NCI-H2196 (cell line): ENCODE data around the gene MGAT3.
A peak's percentile ranks its signal among the peaks of the same experiment; 100 is the strongest.
"Not testable (repeated sequence)": the region's sequence is repeated elsewhere in the genome, so short reads cannot be mapped to it uniquely, and the experiment has no call there.

Source experiments
- DNase-seq: peaks from one replicate; lab custom pipeline; 2025; ENCODE audit not compliant: unreplicated experiment; lab: John Stamatoyannopoulos, UW

MGAT3 gene

GRCh38 chr22:39508393-39508792 lies 51.6 kb downstream of the MGAT3 start:
- no peak for DNase-seq

DNA sequence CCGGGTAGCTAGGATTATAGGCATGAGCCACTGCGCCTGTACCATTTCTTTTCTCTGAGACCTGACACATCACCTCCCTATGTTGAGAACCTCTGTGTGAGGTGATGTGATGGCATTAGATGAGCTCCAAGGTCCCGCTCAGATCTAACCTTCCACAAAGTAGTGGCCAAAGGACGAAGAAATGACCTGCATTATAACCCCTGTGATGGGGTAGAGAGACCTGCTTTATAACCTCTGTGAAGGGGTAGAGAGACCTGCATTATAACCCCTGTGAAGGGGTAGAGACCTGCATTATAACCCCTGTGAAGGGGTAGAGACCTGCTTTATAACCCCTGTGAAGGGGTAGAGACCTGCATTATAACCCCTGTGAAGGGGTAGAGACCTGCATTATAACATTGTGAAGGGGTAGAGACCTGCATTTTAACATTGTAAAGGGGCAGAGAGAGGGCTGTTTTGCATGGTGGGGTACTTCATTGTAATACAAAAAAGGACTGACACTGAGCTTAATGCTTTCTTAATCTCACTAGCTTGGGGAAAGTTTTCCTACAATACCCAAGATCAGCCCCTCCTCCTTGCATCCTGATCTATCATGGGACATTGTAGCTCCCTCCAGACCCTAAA lies 53.8 kb downstream of the MGAT3 start:
- no peak for DNase-seq

GRCh38 chr22:39511226-39511625 lies 54.4 kb downstream of the MGAT3 start:
- DNase-seq = no peak

GRCh38 chr22:39512026-39512425 lies 55.2 kb downstream of the MGAT3 start:
- no peak for DNase-seq

DNA sequence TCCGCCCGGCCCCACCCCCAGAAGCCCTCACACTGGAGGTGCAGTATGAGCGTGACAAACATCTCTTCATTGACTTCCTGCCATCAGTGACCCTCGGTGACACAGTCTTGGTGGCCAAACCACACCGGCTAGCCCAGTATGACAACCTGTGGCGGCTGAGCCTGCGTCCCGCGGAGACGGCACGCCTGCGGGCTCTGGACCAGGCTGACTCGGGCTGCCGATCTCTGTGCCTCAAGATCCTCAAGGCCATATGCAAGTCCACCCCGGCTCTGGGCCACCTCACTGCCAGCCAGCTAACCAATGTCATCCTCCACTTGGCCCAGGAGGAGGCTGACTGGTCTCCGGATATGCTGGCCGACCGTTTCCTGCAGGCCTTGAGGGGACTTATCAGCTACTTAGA lies 57.0 kb downstream of the MGAT3 start:
- no peak for DNase-seq

- DNase-seq = peak; percentile 27
Observed at GRCh38 chr22:39514373-39514973, 57.7 kb downstream of the MGAT3 start.

DNA sequence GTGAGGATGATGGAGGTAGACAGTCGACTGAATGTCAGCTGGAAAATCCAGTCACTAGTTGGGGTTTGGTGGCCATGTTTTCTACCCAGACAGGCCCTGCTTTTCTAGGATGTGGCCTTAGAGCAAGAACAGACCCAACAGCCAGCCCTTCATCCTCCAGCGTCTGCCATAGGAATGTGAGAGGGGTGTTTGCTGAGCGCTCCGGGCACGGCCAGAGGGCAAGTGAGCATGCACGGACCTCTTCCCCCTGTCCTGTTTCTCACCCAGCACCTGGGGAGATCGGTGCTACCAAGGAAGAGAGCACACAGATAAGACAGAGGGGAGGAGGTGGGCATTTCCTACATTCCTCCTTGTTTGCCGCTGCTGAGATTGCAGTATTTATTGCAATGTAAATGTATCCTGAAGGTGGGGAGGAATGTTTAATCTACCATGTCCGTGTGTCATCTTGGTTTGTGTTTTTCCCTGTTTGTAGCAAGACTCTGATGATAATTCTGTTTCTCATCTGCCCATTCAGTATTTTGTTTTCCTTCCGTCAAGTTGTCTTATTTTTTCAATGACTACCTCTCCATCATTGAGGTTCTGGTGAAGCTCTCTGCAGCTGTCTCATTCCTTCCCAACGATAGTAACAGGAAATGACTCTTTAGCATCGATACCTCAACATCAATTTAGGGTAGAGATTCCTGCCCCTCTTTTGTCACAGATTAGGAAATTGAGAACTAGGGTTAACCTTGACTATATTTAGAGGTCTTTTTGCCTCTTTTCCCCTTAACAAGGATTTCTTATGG lies 58.6 kb downstream of the MGAT3 start:
- no peak for DNase-seq

DNA sequence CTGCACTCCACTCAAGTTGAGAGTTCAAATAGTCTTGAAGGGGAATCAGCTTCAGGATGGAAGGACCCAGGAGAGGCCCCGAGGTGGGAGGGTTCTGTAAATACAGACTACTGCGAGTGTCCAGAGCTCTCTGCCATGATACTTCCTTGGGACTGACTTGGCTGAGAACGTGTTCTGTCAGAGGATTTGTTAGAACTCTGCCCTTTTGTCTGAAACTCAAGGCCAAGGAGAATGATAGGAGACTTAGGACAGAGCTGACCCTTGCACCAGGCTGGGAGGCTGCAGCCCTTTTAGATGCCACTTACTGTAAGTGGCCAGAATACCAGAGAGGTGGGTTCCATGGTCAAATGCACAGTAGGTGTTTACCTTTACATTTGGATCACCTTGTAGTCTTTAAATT lies 60.7 kb downstream of the MGAT3 start:
- DNase-seq = no peak

DNA sequence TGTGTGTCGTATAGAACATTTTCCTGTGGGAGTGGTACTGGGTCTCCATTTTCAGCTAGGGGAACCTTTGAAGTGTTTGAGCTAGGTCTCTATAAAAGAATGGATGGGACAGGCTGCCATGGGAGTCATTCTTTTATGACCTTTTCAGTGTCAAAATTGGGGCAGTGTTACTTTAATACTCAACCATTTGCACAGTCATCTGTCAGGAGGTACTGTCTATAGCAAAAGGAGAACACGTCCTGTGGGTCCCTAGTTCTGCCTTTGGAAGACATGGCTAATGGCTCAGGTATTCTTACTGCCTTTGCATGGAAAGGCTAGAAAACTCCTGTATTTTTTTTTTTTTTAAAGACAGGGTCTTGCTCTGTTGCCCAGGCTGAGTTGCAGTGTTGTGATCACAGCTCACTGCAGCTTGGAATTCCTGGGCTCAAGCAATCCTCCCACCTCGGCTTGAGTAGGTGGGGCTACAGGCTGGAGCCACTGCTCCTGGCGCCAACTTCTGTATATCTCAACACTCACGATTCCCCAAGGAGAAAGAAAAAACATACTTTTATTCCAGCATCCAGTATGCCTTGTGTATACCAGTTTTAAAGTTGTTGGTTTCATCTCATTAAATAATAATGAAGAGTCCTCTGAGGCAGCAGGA lies 61.5 kb downstream of the MGAT3 start:
- DNase-seq = no peak

- peak; percentile 24 for DNase-seq
Observed at GRCh38 chr22:39518996-39519680, 62.3 kb downstream of the MGAT3 start.

GRCh38 chr22:39519681-39520225 lies 62.9 kb downstream of the MGAT3 start:
- DNase-seq = no peak

DNA sequence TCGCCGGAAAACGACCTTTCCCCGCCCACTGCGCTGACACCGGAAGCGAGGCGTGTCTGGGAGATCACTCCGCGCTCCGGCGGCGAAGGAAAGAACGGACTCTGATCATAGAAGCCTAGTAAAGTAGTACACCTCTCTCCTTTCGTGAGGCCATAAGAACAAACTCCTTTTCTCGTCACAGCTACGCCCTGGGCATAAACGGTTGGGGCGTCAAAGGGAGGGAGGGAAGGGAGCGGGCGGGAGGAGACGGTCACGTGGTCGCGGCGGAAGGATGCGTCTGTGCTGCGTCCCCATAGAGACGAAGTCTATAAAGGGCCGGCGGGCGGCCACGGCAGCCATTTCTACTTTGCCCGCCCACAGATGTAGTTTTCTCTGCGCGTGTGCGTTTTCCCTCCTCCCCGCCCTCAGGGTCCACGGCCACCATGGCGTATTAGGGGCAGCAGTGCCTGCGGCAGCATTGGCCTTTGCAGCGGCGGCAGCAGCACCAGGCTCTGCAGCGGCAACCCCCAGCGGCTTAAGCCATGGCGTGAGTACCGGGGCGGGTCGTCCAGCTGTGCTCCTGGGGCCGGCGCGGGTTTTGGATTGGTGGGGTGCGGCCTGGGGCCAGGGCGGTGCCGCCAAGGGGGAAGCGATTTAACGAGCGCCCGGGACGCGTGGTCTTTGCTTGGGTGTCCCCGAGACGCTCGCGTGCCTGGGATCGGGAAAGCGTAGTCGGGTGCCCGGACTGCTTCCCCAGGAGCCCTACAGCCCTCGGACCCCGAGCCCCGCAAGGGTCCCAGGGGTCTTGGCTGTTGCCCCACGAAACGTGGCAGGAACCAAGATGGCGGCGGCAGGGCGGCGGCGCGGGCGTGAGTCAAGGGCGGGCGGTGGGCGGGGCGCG lies 63.7 kb downstream of the MGAT3 start, which contains the start of gene ATF4:
ATF4 (plus strand) TSS at position 337 of the 880 bp plus-strand sequence. CDS start 884 bp downstream, outside the sequence.
- peak; percentile 89 for DNase-seq

- DNase-seq = not testable (repeated sequence)
Observed at GRCh38 chr22:39521106-39521885, 64.5 kb downstream of the MGAT3 start.

DNA sequence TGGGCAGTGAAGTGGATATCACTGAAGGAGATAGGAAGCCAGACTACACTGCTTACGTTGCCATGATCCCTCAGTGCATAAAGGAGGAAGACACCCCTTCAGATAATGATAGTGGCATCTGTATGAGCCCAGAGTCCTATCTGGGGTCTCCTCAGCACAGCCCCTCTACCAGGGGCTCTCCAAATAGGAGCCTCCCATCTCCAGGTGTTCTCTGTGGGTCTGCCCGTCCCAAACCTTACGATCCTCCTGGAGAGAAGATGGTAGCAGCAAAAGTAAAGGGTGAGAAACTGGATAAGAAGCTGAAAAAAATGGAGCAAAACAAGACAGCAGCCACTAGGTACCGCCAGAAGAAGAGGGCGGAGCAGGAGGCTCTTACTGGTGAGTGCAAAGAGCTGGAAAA lies 65.3 kb downstream of the MGAT3 start:
- DNase-seq = not testable (repeated sequence)

DNA sequence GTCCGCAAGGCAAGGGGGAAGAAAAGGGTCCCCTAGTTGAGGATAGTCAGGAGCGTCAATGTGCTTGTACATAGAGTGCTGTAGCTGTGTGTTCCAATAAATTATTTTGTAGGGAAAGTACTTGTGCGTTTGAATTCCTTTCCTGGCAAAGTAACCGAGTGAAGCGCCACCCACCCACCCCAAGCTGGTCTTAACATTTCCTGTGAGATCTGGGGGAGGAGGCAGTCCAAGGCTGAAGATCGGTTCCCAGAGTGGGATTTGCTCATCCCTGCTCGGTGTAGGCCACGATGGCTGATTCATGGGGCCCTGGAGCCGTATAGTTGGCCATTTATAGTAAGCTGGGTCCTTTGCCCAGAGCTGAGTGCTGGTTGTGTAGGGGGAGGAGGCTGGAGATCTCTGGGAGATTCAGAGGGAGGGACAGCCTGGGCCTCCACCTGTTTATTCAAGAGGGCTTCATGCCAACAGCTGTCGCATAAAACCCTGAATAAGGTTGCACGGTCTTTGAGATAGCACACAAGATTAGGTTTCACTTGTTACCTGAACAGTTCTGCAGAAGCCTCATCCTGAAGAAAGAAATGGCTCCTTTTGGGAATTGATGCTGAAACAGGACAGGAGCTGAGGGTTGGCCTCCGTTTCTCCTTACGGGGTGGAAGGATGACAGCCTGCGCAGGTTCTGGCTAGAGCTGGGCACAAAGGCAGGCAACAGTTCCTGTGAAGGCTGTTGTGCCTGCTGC lies 65.9 kb downstream of the MGAT3 start:
- DNase-seq = peak; percentile 50

GRCh38 chr22:39524089-39524752 lies 67.4 kb downstream of the MGAT3 start:
- DNase-seq = no peak

DNA sequence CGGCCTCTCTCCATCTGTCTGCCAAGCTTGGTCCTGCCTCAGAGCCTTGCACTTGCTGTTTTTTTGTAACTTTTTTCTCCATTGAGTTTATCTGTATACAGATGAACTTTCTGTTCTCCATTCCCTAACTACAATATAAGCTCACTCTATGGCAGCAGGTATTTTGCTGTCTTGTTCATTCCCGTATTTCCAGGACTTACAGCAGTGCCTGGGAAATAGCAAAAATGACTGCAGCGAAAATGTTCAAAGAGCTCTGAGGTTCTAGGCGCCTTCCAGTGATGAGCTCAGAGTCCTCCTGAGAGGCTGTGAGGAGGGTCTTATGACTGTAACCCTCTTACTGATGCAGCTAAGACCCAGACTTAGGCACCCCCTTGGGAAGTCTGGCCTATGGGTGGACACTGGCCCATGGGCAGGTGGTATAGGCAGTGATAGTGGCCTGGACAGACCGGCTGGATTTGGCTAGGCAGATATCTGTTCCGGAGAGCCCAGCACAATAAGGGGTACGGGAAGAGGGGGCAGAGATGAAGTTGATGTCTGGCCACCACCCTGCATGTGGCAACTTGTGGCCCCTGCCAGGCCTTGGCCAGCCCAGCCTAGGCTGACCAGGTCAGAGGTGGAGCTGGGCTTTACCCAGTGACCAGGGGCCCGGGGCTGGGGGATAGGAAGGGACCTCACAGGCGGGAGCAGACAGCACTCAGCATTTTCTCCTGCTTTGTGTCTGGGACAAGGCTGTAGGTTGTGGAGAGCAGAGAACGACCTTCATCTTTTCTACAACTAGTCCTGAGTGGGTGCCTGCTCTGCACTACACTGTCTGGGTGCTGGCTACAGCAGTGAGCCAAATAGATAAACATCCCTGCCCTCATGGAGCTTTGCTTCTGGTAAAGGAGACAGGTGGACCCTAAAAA lies 68.2 kb downstream of the MGAT3 start:
- DNase-seq = no peak
